Aorta (tissue), 5 donors: ENCODE measurements around the gene CDCA4. TPM values are rescaled to one million over a fixed set of nuclear protein-coding genes. Genes with fewer than 3 reads are reported as not detected.
A peak's percentile ranks its signal among the peaks of the same experiment; 100 is the strongest.

Experiments used
- ATAC-seq: fragments of 200-7000 bp; cut with Tn5 transposase; one replicate; pipeline ENCODE4 v1.9.1; 2022; ENCODE audit warnings: moderate library complexity; ENCODE audit not compliant: low FRiP score
- DNase-seq, 2 donors: peaks; one replicate each; pipeline ENCODE4 v3.0.0-alpha.2; 2020
- H3K27ac ChIP-seq, 2 donors: one replicate each; pipeline ENCODE4 v1.5.1; 2013; ENCODE audit warnings: low read length in 2 of 2, mild to moderate bottlenecking in 2 of 2, moderate library complexity in 2 of 2, control low read depth in 1 of 2, inconsistent platforms in 1 of 2, low read depth in 1 of 2
- H3K27me3 ChIP-seq, 2 donors: one replicate each; pipeline ENCODE4 v1.6.1; 2013; ENCODE audit warnings: control low read depth in 1 of 2, low read length in 1 of 2, mild to moderate bottlenecking in 1 of 2, moderate library complexity in 1 of 2; ENCODE audit not compliant: insufficient read depth in 2 of 2, control insufficient read depth in 1 of 2
- H3K36me3 ChIP-seq, 2 donors: one replicate each; pipeline ENCODE4 v1.6.1; 2013; ENCODE audit warnings: control low read depth in 1 of 2, low read length in 1 of 2, mild to moderate bottlenecking in 1 of 2; ENCODE audit not compliant: insufficient read depth in 2 of 2, control insufficient read depth in 1 of 2
- H3K4me1 ChIP-seq, 2 donors: one replicate each; pipeline ENCODE4 v1.6.1; 2013; ENCODE audit warnings: low read length in 2 of 2, control low read depth in 1 of 2, mild to moderate bottlenecking in 1 of 2, moderate library complexity in 1 of 2; ENCODE audit not compliant: insufficient read depth in 2 of 2, control insufficient read depth in 1 of 2
- H3K4me3 ChIP-seq, 2 donors: one replicate each; pipeline ENCODE4 v1.5.1; 2013; ENCODE audit warnings: low read length in 2 of 2, control low read depth in 1 of 2, mild to moderate bottlenecking in 1 of 2
- H3K9me3 ChIP-seq: one replicate; pipeline ENCODE4 v1.6.1; 2013; ENCODE audit warnings: mild to moderate bottlenecking, low read length; ENCODE audit not compliant: control insufficient read depth
- WGBS, 2 donors: extraction: QIAGEN DNeasy Blood & Tissue Kit; methylation state at CpG; one replicate each; pipeline ENCODE4 v1.1.7; 2013; 5-methylcytosine and 5-hydroxymethylcytosine counted together
- intact Hi-C, 2 donors: fragments of 100-400 bp; cut with DNase I; formaldehyde crosslinking; loops; one replicate each; pipeline versions ENCODE4 v1.14.2 to v1.15.0; 2022
- polyA plus RNA-seq, 2 donors: library from polyadenylated mRNA; stranded (reverse); fragments of 200-250 nt; gene quantifications; one replicate each; pipeline ENCODE4 v1.2.3, GENCODE V29; 2013
- total RNA-seq, 2 donors: library from RNA; stranded (reverse); fragmentation: NEBNext Ultra II Directional; extraction: Animal tissue kit (Norgen Biotek cat#: 25700); gene quantifications; one replicate each; pipeline ENCODE4 v1.2.1, GENCODE V29; 2021
- donor health status: healthy with polysubstance abuse.
- donor health status: Bipolar disorder and iron deficiency.
- donor health status: DM: no; HTN: no; CAD: no.
- donor health status: DM: no; HTN: no; CAD: no.
- donor health status: DM: yes; HTN: yes; CAD: no.

Gene CDCA4
- total and polyA plus RNA-seq, 4 donors: 3.0 to 5.9 (median 3.9) TPM

DNA sequence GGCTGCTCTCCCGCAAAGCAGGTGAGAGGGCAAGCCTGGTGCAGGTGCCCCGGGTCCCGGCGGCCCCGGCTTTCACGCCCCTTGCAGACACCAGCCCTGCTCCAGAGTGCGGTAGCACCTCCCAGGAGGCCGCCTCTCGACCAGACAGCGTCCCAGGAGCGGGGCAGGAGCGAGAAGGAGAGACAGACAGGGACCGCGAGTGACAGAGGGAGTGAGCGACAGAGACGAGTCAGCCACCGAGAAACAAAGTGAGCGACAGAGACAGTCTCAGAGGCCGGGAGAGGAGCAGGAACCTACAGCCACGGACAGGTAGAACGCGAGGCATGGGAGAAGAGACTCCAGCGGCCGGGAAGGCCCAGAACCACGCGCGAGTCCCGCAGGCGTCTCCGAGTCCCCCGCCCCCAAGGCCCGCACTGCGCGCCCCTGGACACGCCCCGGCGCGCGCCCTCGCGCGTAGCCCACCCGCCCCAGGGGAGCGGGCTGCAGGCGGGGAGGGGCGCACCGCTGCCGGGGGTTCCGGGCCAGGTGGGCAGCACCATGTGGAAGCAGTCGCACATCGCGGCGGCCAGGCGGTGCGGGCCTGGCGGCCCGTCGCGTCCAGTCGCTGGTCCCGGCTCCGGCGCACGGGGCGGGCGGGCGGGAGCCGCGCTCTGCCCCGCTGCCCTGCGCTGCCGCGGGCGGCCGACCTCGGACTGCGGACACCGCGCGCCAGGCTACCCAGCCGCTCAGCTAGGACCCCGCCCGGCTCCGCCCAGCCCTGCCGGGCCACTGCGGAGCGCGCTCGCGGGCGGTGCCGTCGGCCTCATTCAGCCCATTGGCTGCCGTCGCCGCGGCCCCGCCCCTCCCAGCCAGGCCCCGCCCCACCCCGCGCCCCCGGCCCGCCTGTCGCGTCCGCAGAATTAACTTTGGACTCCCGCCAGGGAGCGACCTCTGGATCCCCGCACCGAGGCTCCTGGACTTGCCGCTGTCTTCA, 42.9 kb downstream of the CDCA4 start, which contains the start of gene AHNAK2:
TSS of gene AHNAK2 (minus strand) at position 694 of the 973 bp plus-strand sequence. CDS start at position 557, 137 bp downstream.
- Histone ChIP-seq H3K4me1 (no peaks in the 10 kb centered on the region), H3K36me3 (no peaks in the 10 kb centered on the region), H3K4me3 (peak within 1 kb of the TSS; percentile 24 to 35), H3K27me3 (no peaks in the 10 kb centered on the region), H3K27ac (no peak within 1 kb of the TSS), H3K9me3 (no peaks in the 10 kb centered on the region)
- intact Hi-C loops: loop anchor here (2.0 kb wide), 2 partner anchors 43 to 67 kb away; partner anchors contain the start of gene CDCA4 (in 1 of the 2)
- peak; percentile 54 for ATAC-seq
- 7 to 15% methylated on average over 32 to 111 of the region's 111 CpGs for whole genome bisulfite sequencing, 2 donors
- DNase-seq: peak; percentile 89 to 94

DNA sequence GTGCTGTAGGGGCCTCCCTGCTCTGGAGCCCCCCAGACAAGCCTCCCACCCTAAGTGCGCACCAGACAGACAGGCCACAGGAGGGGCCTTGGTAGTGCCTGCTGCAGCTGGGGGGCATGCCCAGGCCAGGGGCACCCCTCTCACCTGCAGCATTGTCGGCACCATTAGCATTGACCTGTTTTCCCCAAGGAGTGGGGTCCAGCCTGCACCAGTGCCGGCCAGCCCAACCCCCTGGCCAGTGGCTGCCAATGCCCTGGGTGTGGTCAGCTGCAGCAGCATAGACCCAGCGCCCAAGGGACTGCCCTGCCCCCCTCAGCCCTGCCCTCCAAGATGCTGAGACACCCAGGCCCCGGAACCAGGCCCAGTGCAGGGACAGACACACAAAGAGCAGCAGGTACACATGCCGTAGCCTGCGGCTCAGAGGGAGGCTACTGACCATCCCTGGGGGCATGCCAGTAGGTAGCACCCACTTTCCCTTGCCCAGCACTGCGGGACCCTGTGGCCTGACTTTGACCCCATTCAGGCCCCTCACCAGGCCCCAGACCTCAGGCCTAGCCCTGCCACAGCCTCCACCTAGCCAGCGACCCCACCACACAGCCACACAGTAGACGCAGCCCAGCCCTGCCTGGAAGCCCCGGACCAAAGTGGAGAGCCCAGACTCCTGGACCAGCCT, 43.7 kb downstream of the CDCA4 start:
- H3K27me3 ChIP-seq: no peaks in the 10 kb centered on the region
- H3K27ac ChIP-seq: no peak overlapping the region
- H3K36me3 ChIP-seq: no peaks in the 10 kb centered on the region
- H3K4me1 ChIP-seq: no peaks in the 10 kb centered on the region
- no peaks in the 10 kb centered on the region for H3K9me3 ChIP-seq
- 80 to 85% methylated on average over 11 of the region's 11 CpGs for WGBS, 2 donors
- ATAC-seq (no peak), DNase-seq (peak; percentile 53 to 64)
- intact Hi-C loops: loop anchor here (2.0 kb wide), 2 partner anchors 44 to 68 kb away; partner anchors contain the start of gene CDCA4 (in 1 of the 2)
- H3K4me3 ChIP-seq: no peak overlapping the region

- no peak for ATAC-seq
- intact Hi-C loops: loop anchor here (1.0 to 2.0 kb wide), 3 partner anchors 44 to 69 kb away; partner anchors contain the start of gene CDCA4 (in 1 of the 2)
- H3K27ac ChIP-seq: no peak overlapping the region
Measured at GRCh38 chr14:104976198-104977007, 44.5 kb downstream of the CDCA4 start.

GRCh38 chr14:104975481-104976197, 45.2 kb downstream of the CDCA4 start:
- DNase-seq: peak in 1 of 2 donors; percentile 71
- H3K9me3 ChIP-seq: no peaks in the 10 kb centered on the region
- intact Hi-C loops: loop anchor here (1.0 to 2.0 kb wide), 3 partner anchors 45 to 70 kb away; partner anchors contain the start of gene CDCA4 (in 1 of the 2)
- H3K4me3 ChIP-seq: no peak overlapping the region
- 74 to 75% methylated on average over 21 of the region's 21 CpGs for WGBS, 2 donors
- no peak overlapping the region for H3K27ac ChIP-seq
- ATAC-seq: no peak
- no peaks in the 10 kb centered on the region for H3K4me1 ChIP-seq
- no peaks in the 10 kb centered on the region for H3K36me3 ChIP-seq
- H3K27me3 ChIP-seq: no peaks in the 10 kb centered on the region

More at GRCh38 chr14:104976198-104977007, 44.5 kb downstream of the CDCA4 start:
- Histone ChIP-seq H3K27me3 (no peaks in the 10 kb centered on the region), H3K36me3 (no peaks in the 10 kb centered on the region), H3K4me3 (no peak overlapping the region), H3K9me3 (no peaks in the 10 kb centered on the region), H3K4me1 (no peaks in the 10 kb centered on the region)
- WGBS, 2 donors: 51 to 54% methylated on average over 20 to 21 of the region's 21 CpGs
- DNase-seq: peak; percentile 91 to 94

DNA sequence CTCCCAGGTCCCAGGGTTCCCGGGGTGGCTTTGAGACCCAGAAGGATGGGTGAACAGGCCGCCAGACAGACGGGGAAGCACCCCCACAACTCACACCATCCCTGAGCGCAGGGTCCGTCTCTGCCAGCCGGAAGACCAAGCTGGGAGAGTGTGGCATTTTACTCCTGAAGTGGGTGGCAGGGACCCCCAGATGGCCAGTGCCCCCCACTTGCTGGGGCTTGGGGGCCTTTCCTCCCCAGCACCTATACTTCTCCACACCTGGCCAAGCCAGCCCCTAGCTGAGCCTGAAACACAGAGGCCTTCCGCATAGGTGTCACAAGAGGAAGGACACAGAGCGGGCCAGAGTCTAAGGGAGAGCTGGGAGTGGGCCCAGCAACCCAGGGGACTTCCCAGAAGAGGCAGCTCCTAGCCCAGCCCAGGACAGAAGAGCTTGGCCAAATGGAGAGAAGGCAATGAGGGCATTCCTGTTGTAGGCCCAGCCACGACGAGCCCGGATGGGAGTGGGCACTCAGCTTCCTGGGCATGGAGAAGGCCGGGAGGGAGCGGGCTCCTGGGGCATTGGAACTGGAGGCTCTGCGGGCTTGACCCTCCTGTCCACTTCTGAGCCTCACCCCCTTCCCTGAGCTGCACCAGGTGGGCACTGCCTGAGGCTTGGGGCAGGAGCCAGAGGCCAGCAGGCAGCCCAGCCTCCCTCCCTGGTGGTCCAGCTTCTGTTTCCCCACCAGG, 46.1 kb downstream of the CDCA4 start:
- H3K36me3 ChIP-seq: no peaks in the 10 kb centered on the region
- 97% methylated on average over 14 of the region's 14 CpGs for WGBS, 2 donors
- no peak overlapping the region for H3K4me3 ChIP-seq
- no peaks in the 10 kb centered on the region for H3K27me3 ChIP-seq
- no peaks in the 10 kb centered on the region for H3K4me1 ChIP-seq
- no peak for ATAC-seq
- intact Hi-C loops: loop anchor here (5.0 kb wide), 2 partner anchors 47 to 117 kb away; partner anchors contain the start of gene CDCA4 (in 1 of the 2)
- peak; percentile 44 to 65 for DNase-seq
- H3K9me3 ChIP-seq: no peaks in the 10 kb centered on the region
- H3K27ac ChIP-seq: peak overlapping the region; percentile 33 to 81

GRCh38 chr14:104974146-104974541, 46.7 kb downstream of the CDCA4 start:
- ATAC-seq (no peak), DNase-seq (no peak)
- Histone ChIP-seq H3K9me3 (no peaks in the 10 kb centered on the region), H3K4me3 (no peak overlapping the region), H3K36me3 (no peaks in the 10 kb centered on the region), H3K27me3 (no peaks in the 10 kb centered on the region), H3K4me1 (no peaks in the 10 kb centered on the region), H3K27ac (peak overlapping the region; percentile 33 to 81)
- intact Hi-C loops: loop anchor here (5.0 kb wide), 2 partner anchors 48 to 118 kb away; partner anchors contain the start of gene CDCA4 (in 1 of the 2)
- WGBS, 2 donors: 53 to 57% methylated on average over 13 of the region's 13 CpGs
